GM12878 (cell line): ENCODE data around the gene LEMD2. TPM values are rescaled to one million over a fixed set of nuclear protein-coding genes. Genes with fewer than 3 reads are reported as not detected.

ENCODE experiments used
- ATAC-seq: fragments of 200-7000 bp; cut with Tn5 transposase; 3 replicates; pipeline ENCODE4 v1.9.1; 2020; ENCODE audit warnings: mild to moderate bottlenecking, moderate library complexity
- BruUV-seq: library from RNA; stranded (reverse); fragments of 400-500 nt; replicated peaks from 2 replicates; lab custom pipeline; 2021; lab: Mats Ljungman, UMichigan
- CTCF ChIA-PET: fragments of 300-600 bp; sonication (Branson Sonifier 250); formaldehyde crosslinking; extraction: SDS; loops from one replicate; lab custom pipeline; 2021; ENCODE audit warnings: inconsistent platforms; lab: Yijun Ruan, JAX
- POLR2A ChIA-PET: fragments of 350-600 bp; formaldehyde crosslinking; extraction: SDS; loops from one replicate; lab custom pipeline; 2021; ENCODE audit warnings: inconsistent platforms; lab: Charles Lee
- RAD21 ChIA-PET: fragments of 300-600 bp; sonication (Branson Sonifier 250); formaldehyde crosslinking; loops from one replicate; lab custom pipeline; 2023; ENCODE audit warnings: antibody characterized with exemption; ENCODE audit not compliant: unreplicated experiment; lab: Charles Lee
- SMC1A ChIA-PET: fragments of 300-600 bp; sonication (Branson Sonifier 250); formaldehyde crosslinking; loops from one replicate; lab custom pipeline; 2023; ENCODE audit not compliant: unreplicated experiment, uncharacterized antibody; lab: Charles Lee
- DNase-seq: peaks from one replicate; pipeline ENCODE4 v3.0.0-alpha.2; 2011; ENCODE audit warnings: low read depth, low spot score
- FAIRE-seq: peaks from 3 replicates; lab custom pipeline; 2011; peaks lifted over from hg19 to GRCh38; lab: Jason Lieb, UNC
- H2AFZ ChIP-seq: 2 replicates; pipeline ENCODE4 v1.6.0; 2011; ENCODE audit warnings: low read depth, low read length, control low read depth; ENCODE audit not compliant: control insufficient read depth
- H3K27ac ChIP-seq: 2 replicates; pipeline ENCODE4 v1.5.1; 2011; ENCODE audit warnings: control low read depth; ENCODE audit not compliant: control insufficient read depth, insufficient read depth
- H3K27me3 ChIP-seq, 2 experiments: replicated peaks in 1 of 2; 2 replicates each; pipeline versions ENCODE4 v1.6.0 to v1.6.1; 2011; ENCODE audit warnings: low read length in 1 of 2; ENCODE audit not compliant: control insufficient read depth in 2 of 2, insufficient read depth in 2 of 2
- H3K36me3 ChIP-seq, 2 experiments: 2 replicates each; pipeline ENCODE4 v1.5.1; 2011; ENCODE audit warnings: low read length in 1 of 2; ENCODE audit not compliant: control insufficient read depth in 2 of 2, insufficient read depth in 2 of 2
- H3K4me1 ChIP-seq: 2 replicates; pipeline ENCODE4 v1.6.1; 2011; ENCODE audit warnings: mild to moderate bottlenecking, low read length, moderate library complexity, mixed read lengths; ENCODE audit not compliant: control insufficient read depth, insufficient read depth
- H3K4me2 ChIP-seq: 2 replicates; pipeline ENCODE4 v1.6.0; 2011; ENCODE audit warnings: control low read depth; ENCODE audit not compliant: control insufficient read depth, insufficient read depth
- H3K4me3 ChIP-seq: fragments of 200-600 bp; sonication (generic); 2 replicates; pipeline ENCODE4 v1.5.1; 2016
- H3K79me2 ChIP-seq: 2 replicates; pipeline ENCODE4 v1.6.0; 2011; ENCODE audit warnings: low read length; ENCODE audit not compliant: control insufficient read depth, insufficient read depth
- H3K9ac ChIP-seq: 2 replicates; pipeline ENCODE4 v1.8.0; 2011; ENCODE audit warnings: low read length, control low read depth, mixed read lengths; ENCODE audit not compliant: control insufficient read depth, insufficient read depth
- H3K9me3 ChIP-seq: replicated peaks from 3 replicates; pipeline ENCODE4 v1.5.1; 2011; ENCODE audit warnings: mild to moderate bottlenecking, low read length; ENCODE audit not compliant: control insufficient read depth, insufficient read depth
- H4K20me1 ChIP-seq: 2 replicates; pipeline ENCODE4 v1.6.0; 2011; ENCODE audit not compliant: control insufficient read depth, insufficient read depth
- CREB1 ChIP-seq: IDR thresholded peaks from 2 replicates; pipeline ENCODE4 v1.6.1; 2012; ENCODE audit warnings: low read depth, mild to moderate bottlenecking, inconsistent platforms
- GATAD2B ChIP-seq: fragments of 450-650 bp; conservative IDR thresholded peaks from 2 replicates; pipeline ENCODE4 v1.6.1; 2017; ENCODE audit warnings: low read depth, mild to moderate bottlenecking, moderate library complexity
- KDM1A ChIP-seq: fragments of 200-600 bp; sonication (generic); IDR thresholded peaks from 2 replicates; pipeline ENCODE4 v1.6.1; 2016; ENCODE audit warnings: borderline replicate concordance
- NRF1 ChIP-seq: conservative IDR thresholded peaks from 2 replicates; pipeline ENCODE4 v1.6.1; 2011; ENCODE audit warnings: mild to moderate bottlenecking, low read depth, low read length, improper control_type of control experiment
- RAD51 ChIP-seq: fragments of 450-650 bp; IDR thresholded peaks from 2 replicates; pipeline ENCODE4 v1.6.1; 2016; ENCODE audit warnings: moderate library complexity, mild to moderate bottlenecking, inconsistent platforms
- RBBP5 ChIP-seq: fragments of 200-600 bp; sonication (generic); conservative IDR thresholded peaks from 2 replicates; pipeline ENCODE4 v1.6.1; 2016
- TCF3 ChIP-seq: IDR thresholded peaks from 2 replicates; pipeline ENCODE4 v1.6.1; 2012; ENCODE audit warnings: low read depth, mild to moderate bottlenecking, low read length, borderline replicate concordance; ENCODE audit not compliant: insufficient read depth
- ZNF384 ChIP-seq: IDR thresholded peaks from 2 replicates; pipeline ENCODE4 v1.6.1; 2012; ENCODE audit warnings: low read depth, mild to moderate bottlenecking, low read length, improper control_type of control experiment, borderline replicate concordance
- ZZZ3 ChIP-seq: IDR thresholded peaks from 2 replicates; pipeline ENCODE4 v1.6.1; 2011; ENCODE audit warnings: low read depth; ENCODE audit not compliant: control insufficient read depth, insufficient read length
- WGBS: methylation state at CpG from one replicate; pipeline ENCODE4 v1.1.6; 2016; ENCODE audit warnings: low lambda C conversion rate; ENCODE audit not compliant: insufficient replicate concordance, insufficient coverage; ENCODE audit errors: missing lambda C conversion rate; 5-methylcytosine and 5-hydroxymethylcytosine counted together
- in situ Hi-C: fragments of 300-500 bp; cut with MboI; formaldehyde crosslinking; loops from 9 replicates; pipeline ENCODE4 v1.14.3; 2018; ENCODE audit warnings: mixed read lengths
- intact Hi-C: fragments of 100-400 bp; cut with micrococcal nuclease; formaldehyde crosslinking; loops from one replicate; pipeline ENCODE4 v1.14.2; 2022; ENCODE audit not compliant: unreplicated experiment
- polyA plus RNA-seq, 11 experiments: library from polyadenylated mRNA; depleted of rRNA in 4 of 11; unstranded in 6 of 11; stranded (reverse) in 5 of 11; fragments of >200 nt; fragmentation: Nextera tagmentation in 4 of 11; fragmentation: Illumina TruSeq in 1 of 11; extraction: Ambion mirVana in 4 of 11; extraction: Trizol in 1 of 11; gene quantifications; 1 replicate in 1 of 11; 2 replicates in 10 of 11; pipeline versions ENCODE4 v1.2.1 to v1.2.3, GENCODE V29; 2011 to 2016; ENCODE audit warnings: inconsistent platforms in 2 of 11, missing spikeins in 2 of 11, low read depth in 1 of 11
- total RNA-seq, 4 experiments: library from RNA; depleted of rRNA in 3 of 4; stranded (reverse); fragments of >200 nt in 3 of 4; fragmentation: Illumina TruSeq in 1 of 4; extraction: Trizol in 1 of 4; gene quantifications; 2 replicates each; pipeline versions ENCODE4 v1.2.1 to v1.2.3, GENCODE V29; 2013 to 2021
- TF ChIP-seq, protein P1 (sequence below): IDR thresholded peaks from 2 replicates; pipeline ENCODE4 v1.6.1; 2011; ENCODE audit warnings: borderline replicate concordance, low read depth, mild to moderate bottlenecking, moderate library complexity, mixed read lengths, low read length; ENCODE audit not compliant: insufficient read depth; ENCODE audit errors: extremely low read length
- TF ChIP-seq, protein P2 (sequence below): IDR thresholded peaks from 2 replicates; pipeline ENCODE4 v1.6.1; 2012; ENCODE audit warnings: low read depth, low read length, improper control_type of control experiment

The LEMD2 gene
- total and polyA plus RNA-seq, 10 of the 15 experiments (the other 5 are each of a cell fraction or from before 2014, with no cell fraction given), result 0.45 to 47.1 (median 22.8) TPM

DNA sequence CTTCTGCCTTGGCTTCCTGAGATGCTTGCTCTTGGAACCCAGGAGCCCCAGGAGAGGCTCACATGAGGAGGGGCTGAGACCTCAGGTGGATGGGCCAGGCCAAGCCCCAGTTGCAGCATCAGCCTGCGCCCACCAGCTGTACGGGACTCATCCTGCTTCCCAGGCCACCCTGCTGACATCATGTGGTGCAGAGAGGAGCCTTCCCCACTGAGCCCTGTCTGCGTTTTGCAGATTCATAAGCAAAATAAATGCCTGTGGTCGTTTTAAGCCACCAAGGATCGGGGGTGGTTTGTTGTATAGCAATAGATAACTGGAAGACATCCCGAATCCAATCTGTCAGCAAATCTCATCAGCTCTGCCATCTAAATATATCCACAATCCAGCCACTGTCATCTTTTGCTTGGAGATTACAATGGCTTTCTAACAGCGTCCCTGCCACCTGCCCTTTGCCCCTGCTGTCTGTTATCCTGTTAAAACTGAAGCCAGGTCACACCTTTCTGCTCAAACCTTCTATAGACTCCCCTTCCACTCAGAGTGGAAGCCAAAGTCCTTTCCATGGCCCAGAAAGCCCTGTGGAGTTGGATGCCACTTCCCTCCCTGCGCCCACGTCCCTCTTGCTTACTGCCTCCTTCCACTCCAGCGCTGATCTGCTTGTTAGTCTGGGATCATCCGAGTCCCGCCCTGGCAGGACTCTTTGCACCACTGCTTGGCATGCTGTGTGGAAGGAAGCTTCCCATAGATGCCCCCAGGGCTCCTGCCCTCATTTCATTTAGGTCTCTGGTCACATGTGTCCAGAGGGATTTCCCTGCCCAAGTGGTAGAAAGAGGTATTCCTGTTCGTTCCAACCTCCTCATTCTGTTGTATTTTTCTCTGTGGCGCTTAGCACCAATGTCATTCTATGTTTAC, 38.9 kb upstream of the LEMD2 start:
- ChIA-PET SMC1A (no interaction called here), RAD21 (no interaction called here), CTCF (no interaction called here), POLR2A (no interaction called here)
- Histone ChIP-seq H3K9ac (no peak overlapping the region), H2AFZ (no peak overlapping the region), H3K4me2 (no peak overlapping the region), H3K9me3 (no peaks in the 10 kb centered on the region), H3K79me2 (no peaks in the 10 kb centered on the region), H4K20me1 (no peaks in the 10 kb centered on the region), H3K36me3 (no peaks in the 10 kb centered on the region), H3K4me1 (no peaks in the 10 kb centered on the region), H3K27ac (no peak overlapping the region), H3K4me3 (no peak overlapping the region)
- intact Hi-C loops, result no loop called here
- in situ Hi-C loops, result no loop called here
- no peak for DNase-seq
- no peak for FAIRE-seq
- WGBS, result 12% methylated on average over 14 of the region's 14 CpGs
- no peak for ATAC-seq
- TF ChIP-seq, protein P1, sequence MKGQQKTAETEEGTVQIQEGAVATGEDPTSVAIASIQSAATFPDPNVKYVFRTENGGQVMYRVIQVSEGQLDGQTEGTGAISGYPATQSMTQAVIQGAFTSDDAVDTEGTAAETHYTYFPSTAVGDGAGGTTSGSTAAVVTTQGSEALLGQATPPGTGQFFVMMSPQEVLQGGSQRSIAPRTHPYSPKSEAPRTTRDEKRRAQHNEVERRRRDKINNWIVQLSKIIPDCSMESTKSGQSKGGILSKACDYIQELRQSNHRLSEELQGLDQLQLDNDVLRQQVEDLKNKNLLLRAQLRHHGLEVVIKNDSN, result no peak
- no peak for TF ChIP-seq RBBP5
- no peak for TF ChIP-seq RAD51
- TF ChIP-seq NRF1, result no peak
- TF ChIP-seq KDM1A, result no peak
- TF ChIP-seq ZZZ3, result no peak
- TF ChIP-seq ZNF384, result no peak
- TF ChIP-seq, protein P2, sequence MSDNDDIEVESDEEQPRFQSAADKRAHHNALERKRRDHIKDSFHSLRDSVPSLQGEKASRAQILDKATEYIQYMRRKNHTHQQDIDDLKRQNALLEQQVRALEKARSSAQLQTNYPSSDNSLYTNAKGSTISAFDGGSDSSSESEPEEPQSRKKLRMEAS, result no peak
- TF ChIP-seq GATAD2B, result no peak
- TF ChIP-seq TCF3, result no peak
- no peak for TF ChIP-seq CREB1
- TF ChIP-seq, all 136 proteins: peak for 0
- no TSS peak for BruUV-seq
- H3K27me3 ChIP-seq, result no peaks in the 10 kb centered on the region; a peak in 3 of 4 replicates
